Measurements from ENCODE around the gene MIPOL1. TPM values are rescaled to one million over a fixed set of nuclear protein-coding genes. Genes with fewer than 3 reads are reported as not detected.
A peak's percentile ranks its signal among the peaks of the same experiment; 100 is the strongest.

The MIPOL1 gene
- total and polyA plus RNA-seq, 2 of the 13 experiments (the other 11 are each of a cell fraction or from before 2014, with no cell fraction given), result 8.6 to 34.2 TPM

GRCh38 chr14:37546621-37547447 lies 349.1 kb downstream of the MIPOL1 start (continued):
- TF ChIP-seq MLXIP (CRISPR knock-in tag; IDR thresholded peaks at IDR 0.05; ENCODE audit: borderline replicate concordance) (0 out of 2 replicates have a peak, but pooled peaks have one; percentile 56), ZNF121 (CRISPR knock-in tag; IDR thresholded peaks at IDR 0.05) (peak; percentile 44), FOXP1 (IDR thresholded peaks at IDR 0.05) (peak; percentile 67; the same call in 1 of the 2 replicates), FOXP1 (CRISPR knock-in tag; IDR thresholded peaks at IDR 0.05) (peak; percentile 96), ZMYM2 (CRISPR knock-in tag; IDR thresholded peaks at IDR 0.05) (peak; percentile 91), ZNF33B (CRISPR knock-in tag; IDR thresholded peaks at IDR 0.05) (peak; percentile 71; the same call in 1 of the 2 replicates), TFDP2 (CRISPR knock-in tag; IDR thresholded peaks at IDR 0.05) (peak; percentile 49; the same call in 1 of the 2 replicates), ZHX1 (CRISPR knock-in tag; IDR thresholded peaks at IDR 0.05; ENCODE audit: low read depth) (peak; percentile 80), SUZ12 (IDR thresholded peaks at IDR 0.05; ENCODE audit: low read depth, low read length) (no peak), ZFP1 (CRISPR knock-in tag; IDR thresholded peaks at IDR 0.05) (peak; percentile 97), ZBTB7A (CRISPR knock-in tag; IDR thresholded peaks at IDR 0.05) (no peak; the same call in 1 of the 2 replicates), ZNF670 (CRISPR knock-in tag; IDR thresholded peaks at IDR 0.05; ENCODE audit: borderline replicate concordance) (no peak), THAP8 (CRISPR knock-in tag; IDR thresholded peaks at IDR 0.05; ENCODE audit: borderline replicate concordance) (no peak), KDM1A (CRISPR knock-in tag; IDR thresholded peaks at IDR 0.05) (peak; percentile 92), GABPA (IDR thresholded peaks at IDR 0.05; ENCODE audit: low read depth, low read length) (no peak), GABPA (CRISPR knock-in tag; IDR thresholded peaks at IDR 0.05; ENCODE audit: low read depth) (no peak), ZNF136 (CRISPR knock-in tag; IDR thresholded peaks at IDR 0.05; ENCODE audit: low read depth) (peak; percentile 97), FOXA1 (IDR thresholded peaks at IDR 0.05) (peak; percentile 94), FOXA1 (CRISPR knock-in tag; IDR thresholded peaks at IDR 0.05) (peak; percentile 100), ZNF546 (CRISPR knock-in tag; conservative IDR thresholded peaks at IDR 0.05) (no peak), ATRX (CRISPR knock-in tag; IDR thresholded peaks at IDR 0.05; ENCODE audit: borderline replicate concordance) (no peak; the same call in 1 of the 2 replicates), ZNF331 (CRISPR knock-in tag; IDR thresholded peaks at IDR 0.05) (peak; percentile 96), POGZ (CRISPR knock-in tag; IDR thresholded peaks at IDR 0.05) (peak; percentile 99)
